ENCODE measurements around the gene PLEKHM2.

Gene PLEKHM2

DNA sequence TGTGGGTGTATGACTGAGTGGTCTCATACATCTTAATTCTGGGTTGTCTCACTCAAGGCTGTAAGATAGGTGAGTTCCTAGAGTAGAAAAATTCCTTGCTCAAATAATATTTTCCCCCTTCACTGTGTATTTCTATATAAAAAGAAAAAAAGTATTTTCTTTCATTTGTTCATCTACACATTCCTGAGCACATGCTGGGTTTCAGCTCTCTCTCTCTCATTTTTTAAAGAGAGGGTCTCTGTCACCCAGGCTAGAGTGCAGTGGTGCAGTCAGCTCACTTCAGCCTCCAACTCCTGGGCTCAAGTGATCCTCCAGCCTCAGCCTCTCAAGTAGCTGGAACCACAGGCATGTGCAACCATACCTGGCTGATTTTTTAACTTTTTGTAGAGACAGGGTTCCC lies 44.9 kb upstream of the PLEKHM2 start:
- no peaks in the 10 kb centered on the region for H4K20me1 ChIP-seq (ENCODE audit: insufficient read depth, low read length)
- TF ChIP-seq EZH2 (IDR thresholded peaks at IDR 0.05; ENCODE audit: borderline replicate concordance, low read depth, low read length, severe bottlenecking), result no peak
- TF ChIP-seq, protein P1, sequence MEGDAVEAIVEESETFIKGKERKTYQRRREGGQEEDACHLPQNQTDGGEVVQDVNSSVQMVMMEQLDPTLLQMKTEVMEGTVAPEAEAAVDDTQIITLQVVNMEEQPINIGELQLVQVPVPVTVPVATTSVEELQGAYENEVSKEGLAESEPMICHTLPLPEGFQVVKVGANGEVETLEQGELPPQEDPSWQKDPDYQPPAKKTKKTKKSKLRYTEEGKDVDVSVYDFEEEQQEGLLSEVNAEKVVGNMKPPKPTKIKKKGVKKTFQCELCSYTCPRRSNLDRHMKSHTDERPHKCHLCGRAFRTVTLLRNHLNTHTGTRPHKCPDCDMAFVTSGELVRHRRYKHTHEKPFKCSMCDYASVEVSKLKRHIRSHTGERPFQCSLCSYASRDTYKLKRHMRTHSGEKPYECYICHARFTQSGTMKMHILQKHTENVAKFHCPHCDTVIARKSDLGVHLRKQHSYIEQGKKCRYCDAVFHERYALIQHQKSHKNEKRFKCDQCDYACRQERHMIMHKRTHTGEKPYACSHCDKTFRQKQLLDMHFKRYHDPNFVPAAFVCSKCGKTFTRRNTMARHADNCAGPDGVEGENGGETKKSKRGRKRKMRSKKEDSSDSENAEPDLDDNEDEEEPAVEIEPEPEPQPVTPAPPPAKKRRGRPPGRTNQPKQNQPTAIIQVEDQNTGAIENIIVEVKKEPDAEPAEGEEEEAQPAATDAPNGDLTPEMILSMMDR (IDR thresholded peaks at IDR 0.05; ENCODE audit: borderline replicate concordance, extremely low read depth, low read length, poor library complexity, severe bottlenecking), result no peak
- H3K27ac ChIP-seq (ENCODE audit: low read length), result no peak overlapping the region
- H3K9me3 ChIP-seq (ENCODE audit: insufficient read depth, low read length, severe bottlenecking), result no peaks in the 10 kb centered on the region
- no peak for DNase-seq
- no peak overlapping the region for H3K4me2 ChIP-seq (ENCODE audit: insufficient read depth, low read length)
- no peaks in the 10 kb centered on the region for H3K27me3 ChIP-seq (ENCODE audit: insufficient read depth, low read length, poor library complexity)
- no peak overlapping the region for H2AFZ ChIP-seq (ENCODE audit: low read depth, low read length)
- H3K79me2 ChIP-seq (ENCODE audit: insufficient read depth, low read length), result no peaks in the 10 kb centered on the region
- no peak overlapping the region for H3K4me3 ChIP-seq (ENCODE audit: low read depth in 1 of 2, low read length in 2 of 2)
- ATAC-seq (ENCODE audit: insufficient read depth, low read depth), result no peak
- no peak overlapping the region for H3K9ac ChIP-seq (ENCODE audit: low read depth, low read length)
- H3K36me3 ChIP-seq (ENCODE audit: insufficient read depth, low read length), result peaks cover 93% of the 10 kb centered on the region
- no peaks in the 10 kb centered on the region for H3K4me1 ChIP-seq (ENCODE audit: insufficient read depth, low read length)

DNA sequence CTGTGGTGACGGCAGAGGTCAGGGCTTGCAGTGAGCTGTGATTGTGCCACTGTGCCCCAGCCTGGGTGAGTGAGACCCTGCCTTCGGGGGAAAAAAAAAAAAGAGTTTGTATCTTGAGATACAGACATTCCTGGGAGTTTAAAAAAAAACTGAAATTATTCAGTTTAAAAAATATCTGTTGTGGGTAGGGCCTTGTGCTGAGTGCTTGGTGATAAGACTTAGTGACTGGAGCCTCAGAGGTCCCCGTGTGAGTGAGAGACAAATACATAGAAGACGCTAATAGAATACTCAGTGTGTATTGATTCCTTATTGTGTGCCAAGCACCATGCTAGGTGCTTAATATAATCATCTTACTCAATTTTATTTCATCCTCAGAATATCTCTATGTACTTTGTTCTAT lies 44.2 kb upstream of the PLEKHM2 start:
- H3K79me2 ChIP-seq (ENCODE audit: insufficient read depth, low read length), result no peaks in the 10 kb centered on the region
- no peak for TF ChIP-seq EZH2 (IDR thresholded peaks at IDR 0.05; ENCODE audit: borderline replicate concordance, low read depth, low read length, severe bottlenecking)
- TF ChIP-seq, protein P1 (IDR thresholded peaks at IDR 0.05; ENCODE audit: borderline replicate concordance, extremely low read depth, low read length, poor library complexity, severe bottlenecking), result no peak
- no peaks in the 10 kb centered on the region for H3K4me1 ChIP-seq (ENCODE audit: insufficient read depth, low read length)
- no peak overlapping the region for H3K9ac ChIP-seq (ENCODE audit: low read depth, low read length)
- H3K4me3 ChIP-seq (ENCODE audit: low read depth in 1 of 2, low read length in 2 of 2), result no peak overlapping the region
- H3K27me3 ChIP-seq (ENCODE audit: insufficient read depth, low read length, poor library complexity), result no peaks in the 10 kb centered on the region
- no peaks in the 10 kb centered on the region for H3K9me3 ChIP-seq (ENCODE audit: insufficient read depth, low read length, severe bottlenecking)
- no peak overlapping the region for H3K27ac ChIP-seq (ENCODE audit: low read length)
- peaks cover 89% of the 10 kb centered on the region for H3K36me3 ChIP-seq (ENCODE audit: insufficient read depth, low read length)
- H4K20me1 ChIP-seq (ENCODE audit: insufficient read depth, low read length), result no peaks in the 10 kb centered on the region
- H2AFZ ChIP-seq (ENCODE audit: low read depth, low read length), result no peak overlapping the region
- DNase-seq, result no peak
- no peak for ATAC-seq (ENCODE audit: insufficient read depth, low read depth)
- no peak overlapping the region for H3K4me2 ChIP-seq (ENCODE audit: insufficient read depth, low read length)

DNA sequence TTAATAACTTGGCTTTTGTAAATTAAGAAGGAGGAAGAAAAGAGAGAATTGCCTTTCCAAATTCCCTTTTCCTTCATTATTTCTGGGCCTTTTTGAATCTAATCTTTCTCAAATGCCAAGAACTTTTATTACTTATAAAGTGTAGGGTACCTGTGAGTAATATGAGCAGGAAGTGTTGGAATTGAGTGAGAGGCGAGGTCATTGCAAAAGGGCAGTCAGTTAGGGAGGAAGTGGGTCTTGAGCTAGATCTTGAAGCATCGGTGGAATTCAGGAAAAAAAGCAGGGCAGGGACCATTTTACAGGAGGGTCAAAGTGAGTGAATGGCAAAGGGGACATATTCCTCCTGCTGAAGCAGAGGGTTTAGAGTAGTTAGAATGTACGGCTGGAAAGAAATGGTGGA lies 43.5 kb upstream of the PLEKHM2 start:
- Histone ChIP-seq H3K27me3 (ENCODE audit: insufficient read depth, low read length, poor library complexity) (no peaks in the 10 kb centered on the region), H3K79me2 (ENCODE audit: insufficient read depth, low read length) (no peaks in the 10 kb centered on the region), H3K36me3 (ENCODE audit: insufficient read depth, low read length) (peaks cover 88% of the 10 kb centered on the region), H3K27ac (ENCODE audit: low read length) (no peak overlapping the region), H3K4me3 (ENCODE audit: low read depth in 1 of 2, low read length in 2 of 2) (no peak overlapping the region), H3K9me3 (ENCODE audit: insufficient read depth, low read length, severe bottlenecking) (no peaks in the 10 kb centered on the region), H3K4me1 (ENCODE audit: insufficient read depth, low read length) (no peaks in the 10 kb centered on the region), H3K9ac (ENCODE audit: low read depth, low read length) (no peak overlapping the region), H2AFZ (ENCODE audit: low read depth, low read length) (no peak overlapping the region), H3K4me2 (ENCODE audit: insufficient read depth, low read length) (no peak overlapping the region), H4K20me1 (ENCODE audit: insufficient read depth, low read length) (no peaks in the 10 kb centered on the region)
- ATAC-seq (ENCODE audit: insufficient read depth, low read depth) (no peak), DNase-seq (no peak)
- TF ChIP-seq, protein P1 (IDR thresholded peaks at IDR 0.05; ENCODE audit: borderline replicate concordance, extremely low read depth, low read length, poor library complexity, severe bottlenecking), result no peak
- no peak for TF ChIP-seq EZH2 (IDR thresholded peaks at IDR 0.05; ENCODE audit: borderline replicate concordance, low read depth, low read length, severe bottlenecking)

DNA sequence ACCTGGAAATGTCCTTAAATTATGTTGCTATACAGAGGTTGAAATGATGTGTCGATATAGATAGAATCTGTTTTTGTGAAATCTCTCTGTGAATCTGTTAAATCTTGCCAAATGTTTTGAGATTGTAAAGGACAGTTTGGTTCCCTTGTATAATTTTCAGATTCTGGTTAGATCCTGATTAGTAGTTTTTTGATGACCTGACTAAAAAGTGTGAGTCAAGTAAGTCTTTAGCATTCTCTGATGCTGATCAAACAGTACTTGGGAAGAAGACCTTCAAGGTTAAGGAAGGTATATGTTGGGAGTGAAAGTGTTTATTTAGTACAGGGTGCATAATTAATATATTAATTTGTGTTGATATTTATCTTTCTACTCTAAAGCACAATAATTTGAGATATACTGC lies 34.2 kb upstream of the PLEKHM2 start:
- DNase-seq, result no peak
- Histone ChIP-seq H3K9ac (ENCODE audit: low read depth, low read length) (no peak overlapping the region), H3K79me2 (ENCODE audit: insufficient read depth, low read length) (no peaks in the 10 kb centered on the region), H3K9me3 (ENCODE audit: insufficient read depth, low read length, severe bottlenecking) (no peaks in the 10 kb centered on the region), H3K36me3 (ENCODE audit: insufficient read depth, low read length) (peaks cover 75% of the 10 kb centered on the region), H3K27ac (ENCODE audit: low read length) (no peak overlapping the region), H3K27me3 (ENCODE audit: insufficient read depth, low read length, poor library complexity) (no peaks in the 10 kb centered on the region), H4K20me1 (ENCODE audit: insufficient read depth, low read length) (no peaks in the 10 kb centered on the region), H3K4me2 (ENCODE audit: insufficient read depth, low read length) (no peak overlapping the region), H3K4me3 (ENCODE audit: low read depth in 1 of 2, low read length in 2 of 2) (no peak overlapping the region), H3K4me1 (ENCODE audit: insufficient read depth, low read length) (no peaks in the 10 kb centered on the region), H2AFZ (ENCODE audit: low read depth, low read length) (no peak overlapping the region)
- ATAC-seq (ENCODE audit: insufficient read depth, low read depth), result no peak
- TF ChIP-seq EZH2 (IDR thresholded peaks at IDR 0.05; ENCODE audit: borderline replicate concordance, low read depth, low read length, severe bottlenecking), result no peak
- TF ChIP-seq, protein P1 (IDR thresholded peaks at IDR 0.05; ENCODE audit: borderline replicate concordance, extremely low read depth, low read length, poor library complexity, severe bottlenecking), result no peak

Data from DND-41 (cell line).